ENCODE results near the gene TOM1.

- no peak for TF ChIP-seq CTCF (IDR thresholded peaks at IDR 0.05; ENCODE audit: poor library complexity)
- TF ChIP-seq EZH2phosphoT487 (IDR thresholded peaks at IDR 0.05; ENCODE audit: low read depth, severe bottlenecking, unreplicated experiment): no peak
- TF ChIP-seq EZH2 (IDR thresholded peaks at IDR 0.05; ENCODE audit: borderline replicate concordance): no peak
Observed at GRCh38 chr22:35380013-35380412, 80.3 kb downstream of the TOM1 start.
